Measurements from ENCODE around the gene TTC14.
A peak's percentile ranks its signal among the peaks of the same experiment; 100 is the strongest.
"Not testable (repeated sequence)": the region's sequence is repeated elsewhere in the genome, so short reads cannot be mapped to it uniquely, and the experiment has no call there.

TTC14 gene

GRCh38 chr3:180601688-180602666 lies at the start of gene TTC14:
TSS of gene TTC14 (plus strand) at chr3:180602163. CDS start at chr3:180602262, 99 bp downstream.
- peak; percentile 97 for DNase-seq (ENCODE audit: low spot score)

DNA sequence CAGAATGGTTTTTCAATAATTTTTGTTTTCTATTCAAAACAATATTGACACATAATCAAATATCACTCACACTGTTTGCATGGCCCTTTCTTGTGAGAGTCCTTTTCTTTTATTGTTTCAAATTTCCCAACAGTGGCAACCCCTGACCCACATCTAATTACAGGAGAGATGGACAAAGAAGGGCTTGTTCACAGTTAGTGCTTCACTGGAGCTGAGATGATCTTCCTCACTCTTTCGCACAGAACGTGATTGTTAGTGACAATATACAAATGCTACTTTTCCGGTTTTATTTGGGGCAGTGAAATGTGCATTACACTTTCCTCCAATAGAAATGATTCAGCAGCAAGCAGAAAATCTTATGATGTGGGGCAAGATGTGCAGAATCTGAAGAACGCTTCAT lies 38.6 kb upstream of the TTC14 start:
- DNase-seq (ENCODE audit: low spot score), result no peak

GRCh38 chr3:180564676-180565075 lies 37.3 kb upstream of the TTC14 start:
- DNase-seq (ENCODE audit: low spot score), result no peak

- no peak for DNase-seq (ENCODE audit: low spot score)
Observed at GRCh38 chr3:180570238-180570637, 31.7 kb upstream of the TTC14 start.

GRCh38 chr3:180571831-180572598 lies 29.9 kb upstream of the TTC14 start:
- no peak for DNase-seq (ENCODE audit: low spot score)

GRCh38 chr3:180575571-180575970 lies 26.4 kb upstream of the TTC14 start:
- no peak for DNase-seq (ENCODE audit: low spot score)

GRCh38 chr3:180580934-180581333 lies 21.0 kb upstream of the TTC14 start:
- DNase-seq (ENCODE audit: low spot score), result no peak

- no peak for DNase-seq (ENCODE audit: low spot score)
Observed at GRCh38 chr3:180590396-180590795, 11.6 kb upstream of the TTC14 start.

DNA sequence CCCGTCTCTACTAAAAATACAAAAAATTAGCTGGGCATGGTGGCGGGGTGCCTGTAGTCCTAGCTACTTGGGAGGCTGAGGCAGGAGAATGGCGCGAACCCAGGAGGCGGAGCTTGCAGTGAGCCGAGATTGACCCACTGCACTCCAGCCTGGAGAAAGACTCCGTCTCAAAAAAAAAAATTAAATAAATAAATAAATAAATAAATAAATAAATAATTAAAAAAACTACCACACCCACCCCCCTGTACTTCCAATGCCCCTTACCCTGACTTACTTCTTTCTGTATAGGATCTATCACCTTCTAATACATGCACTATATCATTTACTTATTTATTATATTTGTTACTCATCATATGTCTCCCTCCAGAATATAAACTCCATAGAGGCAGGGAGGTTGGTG lies 8.3 kb upstream of the TTC14 start:
- DNase-seq (ENCODE audit: low spot score), result not testable (repeated sequence)

- peak; percentile 64 for DNase-seq (ENCODE audit: low spot score)
Observed at GRCh38 chr3:180594631-180595558, 7.1 kb upstream of the TTC14 start.

GRCh38 chr3:180595559-180595935 lies 6.4 kb upstream of the TTC14 start:
- no peak for DNase-seq (ENCODE audit: low spot score)

GRCh38 chr3:180600473-180600872 lies 1.5 kb upstream of the TTC14 start:
- DNase-seq (ENCODE audit: low spot score), result no peak

DNA sequence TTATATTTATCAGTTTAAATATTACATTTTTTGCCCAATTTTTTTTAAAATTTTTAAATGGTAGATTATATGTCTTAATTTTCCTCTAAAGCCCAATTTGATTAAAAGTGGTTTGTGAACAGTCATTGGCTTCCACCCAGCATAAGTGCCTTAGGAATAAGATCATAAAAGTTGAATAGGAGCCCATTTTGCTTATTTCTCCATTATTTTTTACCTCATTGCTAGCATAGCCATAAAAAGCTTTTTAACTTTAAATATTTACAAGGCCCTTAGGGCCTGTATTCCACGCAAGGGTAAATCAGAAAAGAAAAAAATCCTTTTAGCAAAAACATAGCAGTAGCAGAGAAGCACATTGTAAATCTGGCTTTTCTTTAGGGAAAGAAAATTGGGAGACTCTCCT lies 9.0 kb downstream of the TTC14 start:
- DNase-seq (ENCODE audit: low spot score), result no peak

- DNase-seq (ENCODE audit: low spot score), result no peak
Observed at GRCh38 chr3:180612364-180612763, 10.4 kb downstream of the TTC14 start.

DNA sequence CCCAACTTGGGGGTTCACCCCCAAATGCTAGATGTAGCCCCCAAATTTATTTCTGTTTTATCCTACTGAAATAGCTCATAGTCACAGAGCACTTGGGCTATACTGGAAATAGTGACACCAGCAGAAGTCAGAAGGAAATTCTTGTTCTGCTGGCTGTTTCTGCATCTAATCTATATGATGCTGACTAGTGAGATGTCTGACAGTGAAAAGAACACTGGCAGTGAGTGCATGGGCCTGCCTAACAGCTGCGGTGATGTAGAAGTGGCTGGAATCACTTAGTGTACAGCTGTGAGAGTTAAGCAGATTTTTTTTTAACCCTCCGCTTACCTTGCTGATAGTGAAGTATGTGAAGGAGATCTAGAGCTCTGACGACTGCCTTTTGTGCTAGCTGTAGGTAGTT lies 14.0 kb downstream of the TTC14 start:
- DNase-seq (ENCODE audit: low spot score), result no peak

DNA sequence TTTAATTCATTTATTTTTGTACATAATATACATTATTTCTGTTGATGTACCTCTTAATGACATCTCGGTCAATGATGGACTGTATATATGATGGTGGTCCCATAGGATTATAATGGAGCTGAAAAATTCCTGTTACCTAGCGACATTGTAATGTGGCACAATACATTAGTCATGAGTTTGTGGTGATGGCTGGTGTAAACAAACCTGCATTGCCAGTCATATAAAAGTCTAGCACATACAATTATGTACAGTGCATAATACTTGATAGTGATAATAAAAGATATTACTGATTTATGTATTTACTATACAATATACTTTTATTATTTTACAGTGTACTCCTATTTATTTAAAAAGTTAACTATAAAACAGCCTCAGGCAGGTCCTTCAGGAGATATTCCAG lies 15.1 kb downstream of the TTC14 start:
- no peak for DNase-seq (ENCODE audit: low spot score)

DNA sequence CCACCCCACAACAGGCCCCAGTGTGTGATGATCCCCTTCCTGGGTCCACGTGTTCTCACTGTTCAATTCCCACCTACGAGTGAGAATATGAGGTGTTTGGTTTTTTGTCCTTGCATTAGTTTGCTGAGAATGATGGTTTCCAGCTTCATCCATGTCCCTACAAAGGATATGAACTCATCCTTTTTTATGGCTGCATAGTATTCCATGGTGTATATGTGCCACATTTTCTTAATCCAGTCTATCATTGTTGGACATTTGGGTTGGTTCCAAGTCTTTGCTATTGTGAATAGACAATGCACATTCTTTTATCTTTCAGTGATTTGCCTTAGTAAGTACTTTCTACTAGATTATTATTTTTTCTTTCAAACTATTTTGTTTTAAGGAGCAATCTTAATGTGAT lies 16.6 kb downstream of the TTC14 start:
- DNase-seq (ENCODE audit: low spot score), result not testable (repeated sequence)

DNA sequence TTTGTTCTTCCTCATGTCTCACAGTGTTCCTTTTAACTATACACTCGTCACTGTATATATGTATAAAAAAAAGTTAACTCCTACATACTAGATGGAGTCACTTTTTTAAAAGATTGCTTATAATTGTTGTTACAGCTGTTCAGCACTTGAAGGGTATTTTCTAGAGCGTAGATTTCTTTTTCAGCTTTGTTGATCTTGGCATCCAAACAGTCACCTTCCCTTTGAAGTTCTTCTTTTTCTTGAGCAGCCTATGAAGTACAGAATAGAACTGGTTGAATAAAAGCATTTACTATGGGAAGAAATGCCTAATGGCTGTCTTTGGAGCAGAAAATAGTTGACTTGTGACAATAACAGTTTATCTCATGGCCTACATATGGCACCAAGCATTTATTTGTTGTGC lies 17.8 kb downstream of the TTC14 start:
- DNase-seq (ENCODE audit: low spot score), result no peak

DNA sequence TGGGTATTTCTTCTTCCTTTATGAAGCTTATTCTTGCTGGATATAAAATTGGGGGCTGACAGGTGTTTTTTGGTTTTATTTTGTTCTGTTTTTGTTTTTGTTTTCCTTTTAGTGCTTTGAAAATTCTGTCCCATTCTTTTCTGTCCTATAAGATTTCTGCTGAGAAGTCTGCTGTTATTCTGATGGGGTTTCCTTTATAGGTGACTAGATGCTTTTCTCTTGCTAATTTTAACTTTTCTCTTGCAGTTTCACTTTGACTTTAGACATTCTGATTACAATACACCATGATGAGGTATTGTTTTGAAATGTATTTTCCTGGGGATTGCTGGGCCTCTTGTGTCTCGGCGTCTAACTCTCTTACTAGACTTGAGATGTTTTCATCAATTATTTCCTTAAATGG lies 22.8 kb downstream of the TTC14 start:
- DNase-seq (ENCODE audit: low spot score), result no peak

DNA sequence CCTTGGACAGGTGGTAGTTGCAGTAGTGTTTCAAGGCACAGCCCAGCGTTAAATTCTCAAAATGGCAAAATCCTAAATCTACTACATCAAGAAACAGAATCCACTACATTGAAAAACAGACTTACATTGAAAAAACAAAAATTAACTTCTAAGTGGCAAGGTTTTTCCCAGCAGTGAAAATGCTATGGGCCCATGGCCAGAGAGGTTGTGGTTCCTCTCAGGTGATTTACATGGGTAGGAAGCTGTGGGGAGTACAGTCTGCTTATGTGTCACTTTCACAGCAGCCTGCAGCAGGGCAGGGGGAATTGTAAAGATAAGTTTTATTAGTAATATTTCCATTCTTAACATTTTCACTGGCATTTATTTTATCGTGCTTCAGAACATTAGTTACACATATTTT lies 24.9 kb downstream of the TTC14 start:
- no peak for DNase-seq (ENCODE audit: low spot score)

- no peak for DNase-seq (ENCODE audit: low spot score)
Observed at GRCh38 chr3:180630371-180630770, 28.4 kb downstream of the TTC14 start.

- DNase-seq (ENCODE audit: low spot score), result no peak
Observed at GRCh38 chr3:180631317-180631716, 29.4 kb downstream of the TTC14 start.

All from GM03348 (cell line).